HG03432 (cell line): Measurements from ENCODE around the gene VENTX.
"Not testable (repeated sequence)": the region's sequence is repeated elsewhere in the genome, so short reads cannot be mapped to it uniquely, and the experiment has no call there.

Experiments used
- ATAC-seq: cut with Tn5 transposase; IDR thresholded peaks from one replicate; pipeline ENCODE4 v1.9.1; 2021; ENCODE audit warnings: mild to moderate bottlenecking, moderate library complexity; ENCODE audit not compliant: unreplicated experiment

Gene VENTX

DNA sequence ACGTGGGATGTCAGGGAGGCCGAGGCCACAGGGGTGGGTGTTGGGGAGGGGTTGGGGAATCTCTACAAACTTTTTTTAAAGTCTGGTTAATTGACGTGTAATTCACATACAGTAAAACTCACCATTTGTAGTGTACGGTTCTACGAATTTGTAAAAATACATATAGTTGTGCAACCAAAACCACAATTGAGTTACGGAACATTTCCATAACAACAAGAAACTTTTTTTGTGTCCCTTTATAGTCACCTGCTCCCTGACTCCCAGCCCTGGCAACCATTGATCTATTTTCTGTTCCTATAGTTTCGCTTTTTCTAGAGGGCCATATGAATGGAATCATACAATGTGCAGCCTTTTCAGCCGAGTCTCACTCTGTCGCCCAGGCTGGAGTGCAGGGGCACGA is 2.9 kb upstream of the VENTX start:
- not testable (repeated sequence) for ATAC-seq

DNA sequence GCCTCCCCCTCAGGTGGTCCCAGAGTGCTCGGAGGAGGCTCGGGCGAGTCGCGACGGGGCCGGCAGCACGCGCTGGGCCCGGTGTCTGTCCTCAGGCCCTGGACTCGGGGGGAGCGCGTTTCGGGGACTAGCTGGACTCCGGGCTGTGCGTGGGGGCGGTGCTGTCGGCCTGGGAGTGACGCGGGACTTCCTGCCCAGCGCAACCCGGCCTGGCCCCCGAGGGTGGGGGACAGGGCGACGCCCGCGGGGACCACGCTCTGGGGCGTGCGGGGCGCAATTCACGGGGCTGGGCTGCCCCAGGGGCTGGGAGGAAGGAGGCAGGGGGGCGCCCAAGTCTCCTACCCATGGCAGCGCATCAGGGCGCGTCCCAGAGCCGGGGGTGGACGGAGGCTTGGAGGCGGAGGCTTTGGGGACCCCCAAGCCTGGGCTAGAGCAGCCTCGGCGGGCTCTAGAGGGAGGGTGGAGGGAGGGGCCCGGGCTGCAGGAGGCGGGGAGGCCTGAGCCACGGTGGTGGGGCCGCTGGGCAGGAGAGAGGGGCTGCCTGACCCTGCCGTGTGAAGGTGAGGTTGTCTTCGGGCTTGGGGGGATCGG is 2.3 kb upstream of the VENTX start:
- ATAC-seq: no peak

DNA sequence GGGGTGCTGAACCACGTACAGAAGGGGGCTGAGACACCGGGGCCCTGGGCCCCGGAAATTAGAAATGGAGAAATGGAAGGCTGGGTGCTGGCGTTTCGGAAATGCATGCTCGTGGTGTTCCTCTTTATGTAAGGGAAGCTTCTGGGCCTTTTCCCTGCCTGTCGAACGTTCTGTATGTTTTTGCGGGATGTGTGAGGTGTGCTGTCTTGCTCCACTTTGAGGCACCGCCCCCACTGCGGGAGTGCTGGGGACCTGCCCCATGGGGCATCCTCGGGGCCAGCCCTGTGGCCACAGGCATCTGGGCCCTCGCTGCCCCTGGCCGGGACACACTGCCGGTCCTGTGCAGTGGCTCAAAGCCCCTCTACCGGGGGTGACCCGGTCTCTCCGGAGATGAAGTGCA is 1.7 kb upstream of the VENTX start:
- ATAC-seq: no peak

DNA sequence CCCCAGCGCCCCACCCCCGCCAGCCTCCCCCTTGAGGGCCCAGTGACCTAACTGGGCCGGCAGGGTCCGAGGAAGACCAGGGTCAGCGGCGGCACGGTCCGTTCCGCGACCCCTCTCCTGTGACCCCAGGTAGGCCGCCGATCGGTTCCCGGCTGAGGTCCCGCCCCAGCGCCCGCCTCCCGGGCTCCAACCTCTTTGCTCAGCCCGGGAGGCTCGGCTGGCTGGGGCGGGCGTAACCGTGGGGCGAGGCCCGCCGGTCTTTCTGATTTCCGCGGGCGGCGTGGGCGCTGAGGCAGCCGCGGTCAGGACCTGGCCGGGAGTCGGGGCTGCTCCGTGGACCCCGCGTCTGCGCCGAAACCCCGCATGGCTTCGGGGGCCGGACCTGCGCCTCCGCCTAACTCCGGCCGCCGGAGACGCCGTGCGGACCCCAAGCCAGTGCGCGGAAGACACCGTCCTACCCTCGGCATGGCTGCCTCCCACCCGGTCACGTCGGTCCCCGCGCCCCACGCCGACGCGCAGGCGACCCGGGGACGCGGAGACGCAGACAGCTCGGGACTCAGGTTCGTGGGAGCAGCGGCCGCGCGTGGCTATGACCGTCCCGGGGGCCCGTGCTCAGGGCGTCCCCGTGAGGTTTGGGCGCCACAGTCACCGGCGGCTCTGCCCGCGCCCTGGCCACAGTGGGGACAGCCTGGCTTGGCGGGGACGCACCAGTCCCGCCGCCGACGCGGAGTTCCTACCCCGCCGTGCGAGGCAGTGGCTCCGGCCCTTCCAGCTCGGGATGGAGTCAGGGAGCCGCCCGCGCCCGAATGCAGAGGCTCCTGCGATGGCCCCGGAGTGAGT is 1.0 kb upstream of the VENTX start:
- no peak for ATAC-seq

DNA sequence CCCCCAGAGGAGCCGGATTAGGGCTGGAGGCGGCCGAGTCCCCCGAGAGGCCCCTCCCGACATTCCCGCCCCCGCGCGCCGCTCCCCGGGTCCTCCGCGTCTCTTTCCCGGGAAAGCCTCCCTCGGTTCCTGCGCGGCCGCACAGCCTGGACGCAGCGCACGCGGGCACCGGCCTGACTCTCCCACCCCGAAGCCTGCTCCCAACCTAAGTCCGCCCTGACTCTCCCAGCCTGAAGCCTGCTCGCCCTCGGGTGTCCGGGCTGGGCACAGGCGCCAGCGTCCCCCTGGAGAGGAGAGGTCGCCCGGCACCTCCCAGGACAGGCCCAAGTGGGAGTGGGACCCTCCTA is 441 bp upstream of the VENTX start:
- no peak for ATAC-seq

GRCh38 chr10:133238466-133238804 is 780 bp downstream of the VENTX start:
- no peak for ATAC-seq

- ATAC-seq: no peak
Observed at GRCh38 chr10:133239990-133240389, 2.3 kb downstream of the VENTX start.

DNA sequence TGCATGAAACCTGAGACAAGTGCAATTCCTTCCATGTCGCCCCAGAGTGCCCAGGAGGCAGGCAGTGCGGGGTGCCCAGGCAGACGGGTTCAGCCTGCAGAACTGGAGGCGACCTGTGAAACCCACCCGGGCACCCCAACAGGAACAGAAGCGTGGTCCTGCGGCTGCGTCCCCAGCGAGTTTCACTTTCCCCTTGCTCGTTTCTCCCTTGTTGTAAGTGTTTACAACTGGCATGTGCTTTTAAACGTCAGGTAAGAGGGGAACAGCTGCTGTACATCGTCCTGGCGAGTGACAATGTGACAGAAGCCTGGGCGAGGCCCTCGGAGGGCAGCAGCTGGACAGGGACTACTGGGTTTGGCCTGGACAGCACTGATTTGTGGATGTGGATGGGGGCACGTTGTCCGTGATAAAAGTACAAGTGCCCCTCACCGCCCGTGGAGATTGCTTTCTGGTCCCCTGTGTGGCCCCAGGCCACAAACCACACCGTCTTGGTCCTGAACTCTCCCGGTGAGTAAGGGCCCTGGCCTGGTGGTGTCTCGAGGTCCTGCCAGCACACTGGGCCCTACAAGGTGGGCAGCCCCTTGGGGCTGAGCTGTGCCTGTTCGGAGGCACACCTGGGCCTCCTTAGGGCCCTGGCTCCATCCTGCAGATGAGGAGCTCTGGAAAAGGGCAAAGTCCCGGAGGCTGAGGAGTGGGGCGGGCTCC is 4.0 kb downstream of the VENTX start:
- peak; percentile 50 for ATAC-seq

DNA sequence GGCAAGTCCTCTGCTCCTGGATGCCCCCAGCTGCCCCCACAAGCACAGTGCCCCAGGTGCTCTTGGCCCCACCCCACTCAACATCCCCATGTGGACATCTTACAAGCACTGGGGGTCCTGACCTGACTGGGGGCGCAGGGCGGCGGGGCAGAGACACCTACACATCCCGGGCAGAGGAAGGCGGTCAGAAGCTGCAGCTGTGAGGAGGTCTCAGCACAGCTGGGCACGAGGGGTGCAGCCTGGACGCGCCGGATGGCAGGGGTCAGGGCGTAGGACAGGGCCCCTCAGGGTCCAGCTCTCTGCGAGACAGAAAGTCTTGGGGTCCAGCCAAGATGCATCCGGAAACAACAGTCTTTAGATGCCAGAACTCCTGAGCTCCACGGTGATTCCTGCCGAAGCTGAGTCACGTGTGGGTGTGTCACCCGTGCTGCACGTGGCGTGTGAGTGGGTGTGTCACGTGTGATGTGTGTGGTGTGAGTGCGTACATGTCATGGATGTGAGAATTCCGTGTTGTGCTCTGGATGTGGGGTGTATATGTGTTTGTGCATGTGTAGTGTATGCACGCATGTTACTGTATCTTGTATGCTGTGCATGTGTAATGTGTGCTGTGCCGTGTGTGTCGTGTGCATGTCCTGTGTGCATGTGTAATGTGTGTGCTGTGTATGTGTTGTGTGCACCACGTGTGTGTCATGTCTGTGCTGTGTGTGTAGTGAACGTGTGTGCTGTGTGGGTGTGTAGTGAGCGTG is 5.1 kb downstream of the VENTX start:
- ATAC-seq: no peak

DNA sequence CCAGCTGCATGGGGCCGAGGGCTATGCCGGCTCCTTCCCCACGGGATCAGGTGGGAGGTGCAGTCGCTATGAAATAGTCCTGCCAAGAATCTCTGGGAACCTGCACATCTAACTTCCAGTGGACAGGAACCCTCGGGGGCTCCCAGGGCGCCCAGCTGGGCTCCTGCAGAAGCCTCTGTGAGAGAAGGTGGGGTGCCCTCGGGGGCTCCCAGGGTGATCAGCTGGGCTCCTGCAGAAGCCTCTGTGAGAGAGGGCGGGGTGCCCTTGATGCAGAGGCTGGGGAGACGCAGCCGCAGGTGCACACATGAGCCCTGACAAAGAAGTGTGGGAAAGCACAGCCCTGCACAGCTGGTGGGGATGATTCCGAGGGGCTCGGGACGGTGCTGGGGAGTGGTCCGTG is 5.9 kb downstream of the VENTX start:
- ATAC-seq: no peak

DNA sequence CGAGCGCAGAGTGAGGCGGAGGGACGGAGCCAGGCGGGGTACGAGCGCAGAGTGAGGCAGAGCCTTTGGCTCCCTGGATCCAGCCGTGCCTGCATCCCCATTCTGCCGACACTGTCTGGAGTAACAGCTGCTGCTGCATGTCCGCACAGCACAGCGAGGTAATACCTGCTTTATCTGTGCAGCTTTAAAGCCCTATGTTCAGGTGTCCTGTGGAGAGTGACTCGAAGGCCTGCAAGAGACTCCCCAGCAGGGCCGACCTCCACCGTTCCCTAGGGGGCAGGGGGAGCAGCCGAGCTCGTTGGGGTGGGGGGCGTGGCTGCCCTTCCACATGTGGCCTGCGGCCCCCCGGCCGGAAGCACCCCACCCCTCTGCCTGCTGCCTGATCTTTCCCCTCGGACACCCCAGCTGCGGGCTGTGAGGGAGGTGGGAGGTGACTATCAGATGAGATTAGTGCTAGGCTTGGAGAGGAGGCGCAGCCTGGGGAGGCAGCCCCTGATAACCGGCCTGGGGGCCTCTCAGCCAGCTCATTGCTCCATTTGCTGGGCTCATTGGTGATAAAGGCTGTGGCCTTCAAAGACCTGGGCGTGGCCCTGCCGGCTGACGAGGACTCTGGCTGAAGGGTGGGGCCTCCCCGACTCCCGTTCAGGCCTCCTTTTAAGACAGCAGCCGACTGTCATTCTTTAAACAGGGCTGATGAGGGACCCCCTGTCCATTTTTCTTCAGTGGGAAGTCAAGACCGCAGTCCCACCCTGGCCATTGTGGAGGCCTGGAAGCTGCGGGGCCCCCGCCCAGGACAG is 8.0 kb downstream of the VENTX start:
- no peak for ATAC-seq

DNA sequence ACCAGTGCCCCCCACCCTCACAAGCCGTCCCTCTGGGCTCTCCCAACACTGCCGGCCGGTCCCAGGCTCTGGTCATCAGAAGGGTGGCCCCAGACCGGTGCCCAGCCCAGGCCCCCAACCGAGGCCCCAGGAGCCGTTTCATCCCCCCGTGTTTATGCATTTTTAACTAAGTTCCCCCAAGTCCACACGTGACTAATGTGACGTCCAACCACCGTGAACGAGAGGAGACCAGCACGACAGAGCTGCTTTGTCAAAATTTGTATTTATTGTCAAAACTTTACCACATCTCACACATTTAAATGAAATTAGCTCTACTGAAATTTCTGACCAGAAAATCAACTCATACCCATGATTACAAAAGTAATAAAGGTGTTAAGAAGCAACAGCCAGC is 8.6 kb downstream of the VENTX start:
- no peak for ATAC-seq

DNA sequence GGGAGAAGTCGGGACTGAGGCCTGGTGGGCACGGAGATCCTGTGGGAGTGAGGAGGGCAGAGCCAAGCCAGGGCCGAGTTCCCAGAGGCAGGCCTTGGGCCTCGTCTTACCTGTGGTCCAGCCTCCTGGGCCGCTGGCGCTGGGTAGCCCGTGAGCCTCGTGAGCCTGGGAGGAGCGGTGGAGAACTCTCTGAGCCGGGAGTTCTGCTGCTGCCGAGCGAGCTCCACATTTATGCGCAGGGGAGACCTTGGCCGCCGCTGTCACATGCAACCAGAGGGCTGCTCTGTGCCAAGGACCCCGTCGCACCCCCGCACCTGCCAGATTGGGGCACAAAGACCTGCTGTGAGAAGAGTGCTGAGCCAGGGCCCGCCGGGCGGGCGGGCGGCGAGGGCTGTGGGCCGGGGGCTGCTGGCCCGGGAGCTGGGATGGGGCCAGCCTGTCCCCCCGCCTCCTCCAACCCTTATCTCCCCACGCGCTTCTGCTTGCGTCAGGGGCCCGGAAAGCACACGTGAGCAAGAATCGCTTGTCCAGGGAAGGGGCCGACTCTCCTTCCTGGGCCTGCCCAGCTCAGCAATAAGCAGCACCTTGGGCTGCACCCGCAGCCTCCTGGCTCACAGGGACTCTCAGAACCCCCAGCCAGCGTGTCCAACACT is 10.2 kb downstream of the VENTX start:
- no peak for ATAC-seq

- no peak for ATAC-seq
Observed at GRCh38 chr10:133248334-133248715, 10.7 kb downstream of the VENTX start.

DNA sequence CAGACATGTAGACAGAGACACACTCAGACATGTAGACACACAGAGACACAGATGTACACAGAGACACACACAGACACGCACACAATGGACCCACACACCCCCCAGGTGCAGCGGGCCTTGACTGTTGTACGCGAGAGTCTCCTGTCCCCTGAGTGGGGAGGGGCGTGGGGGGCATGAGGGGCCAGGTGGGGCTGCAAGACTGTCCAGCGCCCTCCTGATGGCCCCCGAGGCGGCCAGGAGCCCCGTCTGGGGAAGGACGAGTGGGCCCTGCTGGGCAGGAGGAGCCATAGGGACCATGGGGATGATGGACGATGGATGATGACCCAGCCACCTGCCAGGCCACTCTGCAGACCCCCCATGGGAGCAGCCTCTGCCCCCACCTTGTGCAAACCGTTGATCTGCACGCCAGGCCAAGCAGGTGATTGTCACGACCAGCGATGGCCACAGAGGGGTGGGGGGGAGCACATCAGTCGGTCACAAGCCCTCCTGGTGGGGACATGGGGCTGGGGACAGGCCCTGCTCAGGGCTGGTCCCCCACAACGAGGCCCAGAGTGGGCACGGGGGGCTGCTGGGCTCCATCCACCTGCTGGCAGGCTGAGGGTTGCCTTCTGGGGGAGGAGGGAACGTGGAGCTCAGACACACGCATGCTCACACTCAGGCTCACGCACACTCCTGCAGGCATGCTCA is 11.6 kb downstream of the VENTX start:
- ATAC-seq: no peak

DNA sequence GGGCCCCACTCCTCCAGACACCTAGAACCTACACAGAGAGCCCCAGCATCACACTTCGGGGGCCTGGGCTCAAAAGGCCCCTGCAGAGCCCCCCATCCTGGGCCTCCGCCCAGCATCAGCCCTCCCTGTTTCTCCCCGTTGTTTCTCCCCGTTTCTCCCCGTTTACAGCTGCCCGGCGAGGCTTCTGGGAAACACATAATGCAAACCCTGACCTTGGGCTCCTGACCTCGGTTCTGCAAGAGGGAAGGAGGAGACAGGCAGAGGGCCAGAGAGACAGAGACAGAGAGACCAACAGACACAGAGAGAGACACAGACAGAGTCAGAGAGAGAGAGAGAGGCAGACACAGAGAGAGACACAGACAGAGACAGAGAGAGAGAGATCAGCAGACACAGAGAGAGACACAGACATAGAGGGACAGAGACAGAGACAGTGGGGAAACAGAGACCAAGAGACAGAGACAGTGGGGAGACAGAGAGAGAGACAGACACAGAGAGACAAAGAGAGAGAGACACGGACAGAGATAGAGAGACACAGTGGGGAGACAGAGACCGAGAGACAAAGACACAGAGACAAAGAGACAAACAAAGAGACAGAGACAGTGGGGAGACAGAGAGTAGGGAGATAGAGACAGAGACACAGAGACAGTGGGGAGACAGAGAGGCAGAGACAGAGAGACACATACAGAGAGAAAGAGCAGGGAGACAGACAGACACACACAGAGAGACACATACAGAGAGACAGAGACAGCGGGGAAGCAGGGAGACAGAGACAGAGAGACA is 12.5 kb downstream of the VENTX start:
- no peak for ATAC-seq

DNA sequence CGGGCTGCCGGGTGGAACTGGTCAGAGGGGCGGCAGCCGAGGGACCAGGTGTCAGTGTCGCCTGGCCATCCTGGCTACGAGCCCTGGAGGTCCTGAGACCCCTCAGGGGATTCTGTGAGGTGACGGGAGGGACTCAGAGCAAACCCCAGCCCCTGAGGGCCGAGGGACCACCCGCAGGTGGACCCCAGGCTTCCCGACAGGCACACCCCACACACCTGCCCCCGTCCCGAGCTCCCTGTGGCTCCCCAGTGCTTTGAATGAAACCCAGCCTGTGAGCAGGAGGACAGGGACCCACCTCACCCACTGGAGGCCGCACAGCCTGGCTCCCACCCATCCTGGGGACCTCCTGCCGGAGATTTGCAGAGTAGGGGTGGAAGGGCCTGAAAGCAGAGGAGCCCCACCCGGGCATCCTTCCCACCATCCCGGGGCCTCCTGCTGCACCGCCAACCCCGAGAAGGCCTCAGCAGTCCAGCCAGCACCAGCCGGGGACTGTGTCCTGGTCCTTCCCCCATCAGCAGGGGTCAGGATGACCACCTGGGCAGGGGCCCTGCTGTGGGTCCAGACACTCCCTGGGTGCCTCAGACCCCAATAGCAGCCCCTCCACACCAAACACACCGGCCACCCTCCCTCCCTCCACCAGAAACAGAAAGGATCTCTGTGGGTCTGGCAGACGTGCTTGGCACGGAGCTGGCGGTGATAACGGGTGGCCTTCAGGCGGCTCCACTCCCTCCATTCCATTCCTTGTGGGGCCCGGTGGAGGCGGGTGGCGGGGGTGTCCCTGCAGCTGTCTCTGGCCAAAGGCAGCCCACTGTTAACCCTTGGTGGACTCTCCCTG is 13.9 kb downstream of the VENTX start:
- ATAC-seq: no peak

- ATAC-seq: no peak
Observed at GRCh38 chr10:133252223-133252552, 14.5 kb downstream of the VENTX start.
